Umbilical cord (tissue), 2 donors: ENCODE data around the gene FADS3. TPM values are rescaled to one million over a fixed set of nuclear protein-coding genes. Genes with fewer than 3 reads are reported as not detected.
A peak's percentile ranks its signal among the peaks of the same experiment; 100 is the strongest.
"Not testable (repeated sequence)": the region's sequence is repeated elsewhere in the genome, so short reads cannot be mapped to it uniquely, and the experiment has no call there.

ENCODE experiments used
- DNase-seq: peaks from one replicate; pipeline ENCODE4 v3.0.0-alpha.2; 2015; ENCODE audit warnings: low spot score
- total RNA-seq: library from RNA; depleted of rRNA; stranded (reverse); fragments of >200 nt; gene quantifications from one replicate; pipeline ENCODE4 v1.2.3, GENCODE V29; 2014; ENCODE audit warnings: low replicate concordance; ENCODE audit not compliant: insufficient read depth

Gene FADS3
- total RNA-seq, 1 donor from 2014 or later, result 32.0 TPM

DNA sequence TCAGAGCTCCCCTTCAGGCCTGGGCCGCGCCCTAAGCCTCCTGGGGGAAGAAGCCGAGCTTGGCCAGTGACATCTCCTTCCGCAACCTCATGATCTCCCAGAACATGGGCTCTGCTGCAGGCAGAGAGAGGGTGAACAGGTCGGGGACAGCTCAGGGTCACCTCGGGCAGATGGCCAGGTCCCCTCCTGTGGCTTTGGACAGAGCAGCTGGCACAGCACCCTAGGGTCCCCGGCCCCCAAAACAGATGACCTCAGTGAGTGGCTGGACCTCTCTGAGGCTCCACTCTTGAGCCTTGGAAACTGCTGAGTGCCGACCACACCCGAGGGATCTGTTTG lies 6.9 kb upstream of the FADS3 start:
- no peak for DNase-seq

DNA sequence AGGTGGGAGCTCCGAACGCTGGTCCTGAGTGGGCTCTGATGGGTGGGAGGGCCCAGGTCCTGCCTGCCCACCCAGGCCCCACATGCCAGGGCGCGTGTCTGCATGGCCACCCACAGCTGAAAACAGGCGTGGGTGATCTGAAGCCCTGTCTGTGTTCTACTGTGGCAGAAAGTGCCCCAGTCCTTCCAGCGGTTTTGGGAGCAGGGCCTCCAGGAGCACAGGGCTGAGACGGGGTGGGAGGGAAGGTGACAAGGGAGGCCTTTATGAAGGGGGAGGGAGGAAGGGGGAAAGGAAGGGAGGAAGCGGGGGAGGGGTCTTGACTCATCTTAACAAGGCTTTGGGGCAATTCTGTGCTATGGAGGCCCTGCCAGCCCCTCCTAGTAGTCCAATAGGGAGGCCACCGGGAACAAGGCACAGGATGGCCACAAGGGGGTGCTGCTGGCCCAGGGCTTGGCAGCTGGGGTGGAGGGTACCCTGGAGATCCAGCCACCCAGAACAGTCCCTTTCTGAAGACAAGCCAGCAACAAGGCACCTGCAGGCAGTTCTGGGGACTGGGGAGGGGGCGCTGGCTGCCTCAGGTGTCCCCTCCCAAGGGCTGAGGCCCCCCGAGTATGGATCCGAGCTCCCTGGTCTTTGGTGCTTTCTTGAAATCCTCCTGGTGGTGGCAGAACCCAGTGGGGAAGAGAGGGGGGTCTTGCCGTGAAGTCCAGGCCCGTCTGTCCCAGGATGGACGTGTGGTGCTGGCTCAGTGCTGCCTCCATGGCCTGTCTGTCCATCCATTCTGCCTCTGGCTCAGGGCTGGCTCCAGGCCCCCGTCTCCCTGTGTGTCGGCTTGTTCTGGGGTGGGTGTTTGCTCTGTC lies 6.3 kb upstream of the FADS3 start:
- peak; percentile 44 for DNase-seq

DNA sequence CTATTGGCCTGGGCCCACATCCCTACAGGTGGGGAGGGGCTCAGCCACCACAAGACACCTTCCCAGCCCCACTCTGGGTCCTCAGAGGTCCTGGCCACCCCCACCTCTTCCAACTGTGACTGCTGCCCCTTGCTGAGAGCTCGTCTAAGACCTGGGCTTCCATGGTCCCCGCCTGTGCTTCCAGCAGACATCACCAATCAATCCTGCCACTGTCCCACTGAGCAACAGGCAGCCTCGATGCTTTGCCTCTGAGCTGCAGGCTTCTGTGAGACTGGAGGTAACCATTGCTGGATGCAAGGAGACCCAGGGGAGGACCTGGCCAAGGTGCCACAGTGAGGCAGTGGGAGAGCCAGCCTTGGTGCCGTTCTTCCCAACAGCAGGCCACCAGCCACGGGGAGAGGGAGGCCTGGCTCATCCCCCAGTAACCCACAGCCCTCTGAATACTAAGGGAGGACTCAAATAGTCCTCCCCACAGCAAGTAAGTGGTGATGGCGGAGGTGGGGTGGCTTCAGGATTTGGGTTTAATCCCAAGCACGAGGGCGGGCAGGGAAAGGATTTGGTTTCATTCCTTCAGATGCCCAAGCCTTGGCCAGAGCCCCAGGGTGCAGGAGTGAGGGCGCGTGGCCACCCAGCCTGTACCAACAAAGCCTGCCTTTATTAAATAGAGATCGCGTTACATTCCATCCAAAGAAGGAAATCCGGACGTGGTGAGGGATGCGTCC lies 5.5 kb upstream of the FADS3 start:
- no peak for DNase-seq

DNA sequence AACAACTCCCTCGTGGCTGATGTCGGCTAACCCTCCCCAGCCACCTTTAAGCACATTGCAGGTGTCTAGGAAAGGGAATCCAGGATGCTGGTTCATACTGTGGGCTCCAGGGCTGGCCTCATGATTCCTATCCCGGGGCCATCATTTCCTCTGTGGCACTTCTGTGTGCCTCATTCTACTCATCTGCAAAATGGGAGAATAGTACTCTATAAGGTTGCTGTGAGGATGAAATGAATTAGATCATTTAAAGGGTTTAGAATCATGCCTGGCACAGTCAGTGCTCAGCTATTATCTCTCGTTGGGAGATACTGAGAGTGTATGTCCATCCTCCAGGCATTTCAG lies 4.3 kb upstream of the FADS3 start:
- DNase-seq, result no peak

GRCh38 chr11:61895046-61895717 lies 3.8 kb upstream of the FADS3 start:
- DNase-seq, result no peak

- peak; percentile 89 for DNase-seq
These were observed 2.6 kb upstream of the FADS3 start for GRCh38 chr11:61893981-61894380.

GRCh38 chr11:61892085-61892370 lies 683 bp upstream of the FADS3 start:
- no peak for DNase-seq

- DNase-seq, result no peak
These were observed 615 bp downstream of the FADS3 start for GRCh38 chr11:61890529-61891330.

DNA sequence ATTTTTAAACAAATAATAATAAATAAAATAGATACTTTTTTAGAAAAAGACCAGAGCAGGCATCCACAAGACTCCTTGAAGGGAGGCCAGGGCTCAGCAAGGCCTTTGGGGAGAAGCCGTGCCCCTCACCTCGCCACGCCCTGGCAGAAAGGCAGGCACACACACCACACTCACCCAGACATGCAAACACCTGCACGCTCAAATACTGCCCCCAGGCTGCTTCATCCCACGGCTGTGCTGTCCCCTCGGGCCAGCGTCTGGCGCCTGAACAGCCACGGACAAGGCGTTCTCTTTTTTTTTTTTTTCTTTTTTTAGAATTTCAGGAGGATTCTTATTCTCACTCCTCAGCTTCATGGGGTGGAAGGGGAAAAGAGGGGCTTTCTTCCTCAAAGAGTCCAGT lies 1.5 kb downstream of the FADS3 start:
- no peak for DNase-seq

- DNase-seq, result no peak
These were observed 2.8 kb downstream of the FADS3 start for GRCh38 chr11:61888590-61888989.

GRCh38 chr11:61887839-61888494 lies 3.4 kb downstream of the FADS3 start:
- DNase-seq, result peak; percentile 76

DNA sequence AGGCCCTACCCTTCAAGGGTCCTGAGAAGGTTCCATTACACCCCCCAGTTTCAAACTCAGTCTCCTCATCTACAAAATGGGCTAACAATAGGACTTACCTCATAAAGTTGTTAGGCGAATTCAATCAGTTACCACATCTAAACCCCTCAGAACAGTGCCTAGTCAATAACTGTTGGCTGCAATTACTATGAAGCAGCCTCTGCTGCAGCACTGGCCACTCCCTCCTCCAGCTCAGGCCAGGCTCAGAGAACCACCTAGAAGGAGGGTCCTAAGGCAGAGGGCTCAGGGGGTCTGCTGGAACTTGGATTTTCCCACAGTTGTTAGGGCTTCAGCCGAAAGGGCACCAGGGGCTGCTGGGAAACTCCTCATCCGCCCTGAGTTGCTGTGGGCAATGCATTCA lies 4.7 kb downstream of the FADS3 start:
- DNase-seq, result no peak

GRCh38 chr11:61885784-61886580 lies 5.4 kb downstream of the FADS3 start:
- no peak for DNase-seq

DNA sequence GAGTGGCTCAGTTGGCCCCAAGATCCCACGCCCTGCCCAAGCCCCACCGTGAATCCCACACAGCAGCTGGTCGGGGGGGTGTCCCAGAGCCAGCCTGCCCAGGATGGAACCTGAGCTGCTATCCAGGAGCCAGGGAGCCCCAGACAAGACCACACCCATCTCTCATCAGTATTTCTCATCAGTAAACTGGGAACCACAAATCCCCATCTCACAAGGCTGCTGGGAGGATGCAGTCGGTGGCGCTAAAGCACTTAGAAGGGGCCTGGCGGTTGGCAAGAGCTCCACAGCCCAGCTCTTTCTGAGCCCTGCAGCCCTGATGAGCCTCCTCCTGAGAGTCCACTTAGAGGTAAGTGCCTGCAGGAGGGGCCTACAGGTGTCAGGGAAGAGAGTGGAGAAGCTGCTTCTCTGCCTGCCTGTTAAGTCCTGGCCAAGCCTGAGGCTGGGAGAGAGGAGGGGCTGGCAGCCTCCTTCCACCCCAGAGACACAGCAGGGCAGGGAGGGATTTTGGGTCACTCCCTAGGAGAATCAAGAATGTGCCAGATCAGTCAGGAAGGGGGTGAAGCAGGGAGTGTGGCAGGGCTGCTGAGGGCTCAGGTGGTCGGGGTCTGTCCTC lies 6.1 kb downstream of the FADS3 start:
- DNase-seq, result no peak

- DNase-seq, result no peak
These were observed 7.4 kb downstream of the FADS3 start for GRCh38 chr11:61883947-61884346.

DNA sequence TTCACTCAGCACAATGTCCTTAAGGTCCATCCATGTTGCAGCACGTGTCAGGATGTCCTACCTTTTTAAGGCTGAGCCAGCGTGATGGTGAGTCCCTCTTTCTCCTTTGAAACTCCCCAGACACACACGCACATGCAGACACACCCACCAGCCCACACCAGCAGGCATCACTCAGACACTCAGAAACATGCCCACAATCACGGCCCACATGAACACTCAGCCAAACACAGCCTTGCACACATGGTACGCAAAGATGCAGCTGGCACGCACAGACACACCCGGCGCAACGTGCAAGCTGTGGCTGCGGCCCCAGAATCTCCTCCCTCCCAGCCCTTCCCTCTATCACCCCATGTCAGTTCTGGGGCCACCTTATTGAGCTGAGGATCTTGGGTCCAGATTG lies 8.0 kb downstream of the FADS3 start:
- no peak for DNase-seq

DNA sequence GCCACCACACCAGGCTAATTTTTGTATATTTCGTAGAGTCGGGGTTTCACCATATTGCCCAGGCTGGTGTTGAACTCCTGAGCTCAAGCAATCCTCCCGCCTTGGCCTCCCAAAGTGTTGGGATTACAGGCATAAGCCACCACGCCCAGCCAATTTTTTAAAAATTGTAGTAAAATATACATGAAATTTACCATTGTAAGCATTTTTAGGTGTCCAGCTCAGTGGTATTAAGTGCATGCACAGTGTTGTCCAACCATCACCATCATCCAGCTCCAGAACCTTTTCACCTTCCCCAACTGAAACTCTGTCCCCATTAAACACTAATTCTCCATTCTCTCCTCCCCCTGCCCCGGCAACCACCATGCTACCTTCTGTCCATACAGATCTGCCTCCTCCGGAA lies 8.5 kb downstream of the FADS3 start:
- no peak for DNase-seq

DNA sequence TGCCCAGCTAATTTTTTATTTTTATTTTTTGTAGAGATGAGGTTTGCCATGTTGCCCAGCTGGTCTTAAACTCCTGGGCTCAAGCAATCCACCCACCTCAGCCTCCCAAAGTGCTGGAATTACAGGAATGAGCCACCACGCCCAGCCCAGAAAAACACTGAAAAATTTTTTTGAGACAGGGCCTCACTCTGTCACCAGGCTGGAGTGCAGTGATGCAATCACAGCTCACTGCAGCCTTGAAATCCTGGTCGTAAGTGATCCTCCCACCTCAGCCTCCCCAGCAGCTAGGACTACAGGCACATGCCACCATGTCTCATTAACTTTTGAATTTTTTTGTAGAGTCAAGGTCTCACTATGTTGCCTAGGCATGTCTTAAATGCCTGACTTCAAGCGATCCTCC lies 9.1 kb downstream of the FADS3 start:
- DNase-seq, result not testable (repeated sequence)

DNA sequence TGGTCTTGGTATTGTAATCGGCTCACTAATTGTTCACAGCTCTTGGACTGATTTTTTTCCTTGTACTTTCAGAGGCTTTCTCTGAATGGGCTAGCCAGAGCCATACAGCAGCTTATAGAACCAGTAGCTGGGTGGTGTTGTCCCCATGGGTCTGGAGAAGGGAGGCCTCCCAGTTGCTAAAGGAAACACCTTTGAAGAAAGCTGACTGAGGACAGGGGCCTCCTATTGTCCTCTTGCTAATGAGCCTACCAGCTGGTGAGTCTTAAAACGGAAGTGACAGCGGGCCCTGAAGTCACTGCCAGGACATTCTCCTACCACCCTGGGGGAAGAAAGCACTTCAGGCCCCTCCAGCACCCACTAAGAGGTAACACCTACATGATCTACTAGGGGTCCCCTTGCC lies 9.9 kb downstream of the FADS3 start:
- DNase-seq, result no peak

- DNase-seq, result no peak
These were observed 10.9 kb downstream of the FADS3 start for GRCh38 chr11:61880454-61880853.
